ENCODE measurements around the gene KCNH1. TPM values are rescaled to one million over a fixed set of nuclear protein-coding genes. Genes with fewer than 3 reads are reported as not detected.

Gene KCNH1
- total and polyA plus RNA-seq, 7 donors: 0.10 to 0.22 (median 0.17) TPM

GRCh38 chr1:210741564-210741963 is 392.4 kb downstream of the KCNH1 start:
- TF ChIP-seq, protein P1, sequence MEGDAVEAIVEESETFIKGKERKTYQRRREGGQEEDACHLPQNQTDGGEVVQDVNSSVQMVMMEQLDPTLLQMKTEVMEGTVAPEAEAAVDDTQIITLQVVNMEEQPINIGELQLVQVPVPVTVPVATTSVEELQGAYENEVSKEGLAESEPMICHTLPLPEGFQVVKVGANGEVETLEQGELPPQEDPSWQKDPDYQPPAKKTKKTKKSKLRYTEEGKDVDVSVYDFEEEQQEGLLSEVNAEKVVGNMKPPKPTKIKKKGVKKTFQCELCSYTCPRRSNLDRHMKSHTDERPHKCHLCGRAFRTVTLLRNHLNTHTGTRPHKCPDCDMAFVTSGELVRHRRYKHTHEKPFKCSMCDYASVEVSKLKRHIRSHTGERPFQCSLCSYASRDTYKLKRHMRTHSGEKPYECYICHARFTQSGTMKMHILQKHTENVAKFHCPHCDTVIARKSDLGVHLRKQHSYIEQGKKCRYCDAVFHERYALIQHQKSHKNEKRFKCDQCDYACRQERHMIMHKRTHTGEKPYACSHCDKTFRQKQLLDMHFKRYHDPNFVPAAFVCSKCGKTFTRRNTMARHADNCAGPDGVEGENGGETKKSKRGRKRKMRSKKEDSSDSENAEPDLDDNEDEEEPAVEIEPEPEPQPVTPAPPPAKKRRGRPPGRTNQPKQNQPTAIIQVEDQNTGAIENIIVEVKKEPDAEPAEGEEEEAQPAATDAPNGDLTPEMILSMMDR (IDR thresholded peaks at IDR 0.05): no peak
- intact Hi-C loops (cut with DNase I): no loop called here
- WGBS, 3 donors: 71 to 73% (median 72%) methylated on average over 5 of the region's 5 CpGs

DNA sequence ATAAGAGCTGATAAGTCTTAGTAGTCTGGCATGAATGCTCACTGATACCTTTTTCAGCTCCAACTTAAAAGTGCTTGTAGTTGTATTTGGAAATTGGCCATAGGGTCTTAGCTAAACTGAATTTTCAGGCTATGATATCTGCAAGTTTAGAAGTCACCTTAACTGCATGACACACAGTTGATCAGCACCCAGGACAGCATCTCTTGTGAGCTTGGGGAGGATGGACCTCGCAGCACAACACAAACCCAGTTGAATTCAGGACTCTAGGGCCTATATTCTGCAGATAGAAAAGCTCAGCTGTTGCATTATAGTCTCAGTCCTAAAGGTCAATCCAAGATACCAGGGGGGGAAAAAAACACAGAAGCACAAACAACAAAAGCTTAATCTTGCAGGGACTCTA is 394.3 kb downstream of the KCNH1 start:
- H3K4me3 ChIP-seq: no peak overlapping the region
- no peaks in the 10 kb centered on the region for H3K9me3 ChIP-seq
- H3K27me3 ChIP-seq (ENCODE audit: insufficient read depth in 3 of 3, low read length in 2 of 3): peaks cover 0 to 4% (median 3%) of the 10 kb centered on the region in 3 donors
- no peaks in the 10 kb centered on the region for H3K36me3 ChIP-seq (ENCODE audit: insufficient read depth in 1 of 2, low read depth in 1 of 2)
- TF ChIP-seq, protein P1 (IDR thresholded peaks at IDR 0.05): no peak
- no peak for ATAC-seq
- H3K27ac ChIP-seq: no peak overlapping the region
- WGBS, 3 donors: 24 to 33% (median 32%) methylated on average over 1 of the region's 1 CpG
- intact Hi-C loops (cut with DNase I): no loop called here
- DNase-seq: no peak
- H3K4me1 ChIP-seq: no peaks in the 10 kb centered on the region

More at GRCh38 chr1:210741564-210741963, 392.4 kb downstream of the KCNH1 start:
- H3K9me3 ChIP-seq: no peaks in the 10 kb centered on the region
- DNase-seq (no peak), ATAC-seq (no peak)
- no peaks in the 10 kb centered on the region for H3K36me3 ChIP-seq (ENCODE audit: insufficient read depth in 1 of 2, low read depth in 1 of 2)
- peaks cover 0 to 4% (median 3%) of the 10 kb centered on the region in 3 donors for H3K27me3 ChIP-seq (ENCODE audit: insufficient read depth in 3 of 3, low read length in 2 of 3)
- no peak overlapping the region for H3K4me3 ChIP-seq
- H3K4me1 ChIP-seq: no peaks in the 10 kb centered on the region
- no peak overlapping the region for H3K27ac ChIP-seq

GRCh38 chr1:210738256-210738655 is 395.7 kb downstream of the KCNH1 start:
- H3K27ac ChIP-seq: no peak overlapping the region
- 82 to 85% (median 84%) methylated on average over 5 of the region's 5 CpGs for WGBS, 3 donors
- no peaks in the 10 kb centered on the region for H3K4me1 ChIP-seq
- intact Hi-C loops (cut with DNase I): no loop called here
- TF ChIP-seq, protein P1 (IDR thresholded peaks at IDR 0.05): no peak
- no peaks in the 10 kb centered on the region for H3K9me3 ChIP-seq
- ATAC-seq (no peak), DNase-seq (no peak)
- peaks cover 0 to 3% (median 2%) of the 10 kb centered on the region in 3 donors for H3K27me3 ChIP-seq (ENCODE audit: insufficient read depth in 3 of 3, low read length in 2 of 3)
- no peaks in the 10 kb centered on the region for H3K36me3 ChIP-seq (ENCODE audit: insufficient read depth in 1 of 2, low read depth in 1 of 2)
- H3K4me3 ChIP-seq: no peak overlapping the region

DNA sequence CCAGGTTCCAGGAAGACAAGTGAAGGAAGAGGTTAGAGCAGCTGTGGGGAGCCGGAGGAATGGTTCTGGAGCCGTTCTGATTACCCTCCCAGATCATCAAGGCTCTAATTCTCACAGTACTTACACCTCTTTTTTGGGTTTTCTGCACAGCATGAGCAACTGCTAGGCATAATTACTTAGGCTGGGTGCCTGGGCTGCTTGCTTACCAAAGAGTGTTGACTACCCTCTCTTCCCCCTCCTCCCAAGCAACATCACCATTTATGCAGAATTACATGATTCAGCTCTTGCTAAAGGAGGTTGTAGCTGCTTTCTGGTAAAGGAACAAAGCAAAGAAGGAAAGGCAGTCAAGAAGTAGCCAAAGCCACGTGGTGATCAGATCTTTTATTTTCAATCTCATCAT is 397.2 kb downstream of the KCNH1 start:
- WGBS, 3 donors: 39 to 47% (median 40%) methylated on average over 3 of the region's 3 CpGs
- no peak overlapping the region for H3K27ac ChIP-seq
- intact Hi-C loops (cut with DNase I): no loop called here
- TF ChIP-seq, protein P1 (IDR thresholded peaks at IDR 0.05): no peak
- ATAC-seq (no peak), DNase-seq (no peak)
- H3K4me3 ChIP-seq: no peak overlapping the region
- H3K4me1 ChIP-seq: no peaks in the 10 kb centered on the region
- H3K9me3 ChIP-seq: no peaks in the 10 kb centered on the region
- H3K27me3 ChIP-seq (ENCODE audit: insufficient read depth in 3 of 3, low read length in 2 of 3): peaks cover 0 to 3% (median 2%) of the 10 kb centered on the region in 3 donors
- no peaks in the 10 kb centered on the region for H3K36me3 ChIP-seq (ENCODE audit: insufficient read depth in 1 of 2, low read depth in 1 of 2)

DNA sequence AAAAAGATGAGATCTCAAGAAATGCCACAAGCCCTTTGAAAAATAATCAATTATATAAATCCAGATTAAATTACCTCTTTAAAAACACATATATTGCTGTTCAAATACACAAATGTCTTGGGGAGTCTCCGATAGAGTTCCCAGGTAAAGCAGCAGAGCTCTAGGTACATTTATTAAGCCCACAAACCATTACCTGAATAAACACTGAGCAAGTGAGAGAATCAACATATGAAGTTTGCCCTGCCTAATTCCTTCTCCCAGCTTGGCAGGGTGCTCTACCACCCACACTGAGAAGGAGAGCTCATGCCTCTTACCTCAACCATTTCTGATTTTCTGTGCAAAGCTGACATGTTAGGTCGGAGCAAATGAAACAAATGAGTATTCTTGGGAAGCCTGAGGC is 402.4 kb downstream of the KCNH1 start:
- H3K4me3 ChIP-seq: no peak overlapping the region
- DNase-seq: no peak
- no peaks in the 10 kb centered on the region for H3K9me3 ChIP-seq
- no peak overlapping the region for H3K27ac ChIP-seq
- 84 to 90% (median 88%) methylated on average over 2 of the region's 2 CpGs for WGBS, 3 donors
- intact Hi-C loops (cut with DNase I): no loop called here
- TF ChIP-seq, protein P1 (IDR thresholded peaks at IDR 0.05): no peak
- H3K4me1 ChIP-seq: no peaks in the 10 kb centered on the region
- no peaks in the 10 kb centered on the region for H3K36me3 ChIP-seq (ENCODE audit: insufficient read depth in 1 of 2, low read depth in 1 of 2)
- no peak for ATAC-seq
- no peaks in the 10 kb centered on the region for H3K27me3 ChIP-seq (ENCODE audit: insufficient read depth in 3 of 3, low read length in 2 of 3)

Data from psoas muscle (tissue), 8 donors.